ENCODE measurements around the gene MIA2. TPM values are rescaled to one million over a fixed set of nuclear protein-coding genes. Genes with fewer than 3 reads are reported as not detected.
"Not testable (repeated sequence)": the region's sequence is repeated elsewhere in the genome, so short reads cannot be mapped to it uniquely, and the experiment has no call there.

The MIA2 gene
- total and polyA plus RNA-seq, 4 donors = 24.9 to 32.2 (median 28.3) TPM

DNA sequence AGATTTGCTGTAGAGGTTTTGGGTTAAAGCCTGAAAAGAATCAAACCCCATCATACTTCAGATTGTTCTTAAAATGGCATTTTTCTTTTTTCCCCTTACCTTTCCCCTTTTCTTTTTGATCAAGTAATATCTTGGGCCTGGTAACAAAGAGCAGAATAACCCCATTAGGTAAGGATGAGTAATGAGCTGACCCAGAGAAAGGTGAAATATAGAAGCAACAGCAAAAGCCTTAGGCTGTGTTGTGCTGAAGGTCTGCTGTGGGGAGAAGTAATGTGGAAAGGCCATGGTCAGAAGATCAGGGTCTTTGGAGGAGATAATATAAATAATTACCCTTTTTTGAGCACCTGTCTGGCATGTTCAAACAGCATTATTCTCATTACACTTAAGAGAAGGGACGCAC is 42.3 kb downstream of the MIA2 start:
- ATAC-seq (ENCODE audit: insufficient read depth, low FRiP score) (no peak), DNase-seq (no peak)
- 97 to 100% methylated on average over 1 of the region's 1 CpG for WGBS, 2 donors
- TF ChIP-seq, protein P1, sequence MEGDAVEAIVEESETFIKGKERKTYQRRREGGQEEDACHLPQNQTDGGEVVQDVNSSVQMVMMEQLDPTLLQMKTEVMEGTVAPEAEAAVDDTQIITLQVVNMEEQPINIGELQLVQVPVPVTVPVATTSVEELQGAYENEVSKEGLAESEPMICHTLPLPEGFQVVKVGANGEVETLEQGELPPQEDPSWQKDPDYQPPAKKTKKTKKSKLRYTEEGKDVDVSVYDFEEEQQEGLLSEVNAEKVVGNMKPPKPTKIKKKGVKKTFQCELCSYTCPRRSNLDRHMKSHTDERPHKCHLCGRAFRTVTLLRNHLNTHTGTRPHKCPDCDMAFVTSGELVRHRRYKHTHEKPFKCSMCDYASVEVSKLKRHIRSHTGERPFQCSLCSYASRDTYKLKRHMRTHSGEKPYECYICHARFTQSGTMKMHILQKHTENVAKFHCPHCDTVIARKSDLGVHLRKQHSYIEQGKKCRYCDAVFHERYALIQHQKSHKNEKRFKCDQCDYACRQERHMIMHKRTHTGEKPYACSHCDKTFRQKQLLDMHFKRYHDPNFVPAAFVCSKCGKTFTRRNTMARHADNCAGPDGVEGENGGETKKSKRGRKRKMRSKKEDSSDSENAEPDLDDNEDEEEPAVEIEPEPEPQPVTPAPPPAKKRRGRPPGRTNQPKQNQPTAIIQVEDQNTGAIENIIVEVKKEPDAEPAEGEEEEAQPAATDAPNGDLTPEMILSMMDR (IDR thresholded peaks at IDR 0.05; ENCODE audit: control extremely low read depth, extremely low read depth) = no peak
- Histone ChIP-seq H3K9me3 (ENCODE audit: control insufficient read depth in 4 of 4, insufficient read depth in 3 of 4, low read length in 3 of 4) (peaks cover 0 to 2% (median 0%) of the 10 kb centered on the region in 4 donors), H3K4me3 (no peak overlapping the region), H3K36me3 (ENCODE audit: control insufficient read depth in 4 of 4, insufficient read depth in 4 of 4, low read length in 4 of 4) (peaks cover 1 to 6% (median 3%) of the 10 kb centered on the region in 4 donors), H3K9ac (ENCODE audit: insufficient read depth in 1 of 2, low read length in 2 of 2) (no peak overlapping the region), H3K27ac (ENCODE audit: low read depth in 1 of 2, low read length in 1 of 2) (no peak overlapping the region), H3K27me3 (ENCODE audit: control insufficient read depth in 3 of 3, insufficient read depth in 3 of 3, low read length in 2 of 3) (no peaks in the 10 kb centered on the region), H3K4me1 (ENCODE audit: control insufficient read depth in 5 of 5, insufficient read depth in 5 of 5, low read length in 5 of 5) (peaks cover 0 to 3% (median 0%) of the 10 kb centered on the region in 5 donors)

- Histone ChIP-seq H3K9me3 (ENCODE audit: control insufficient read depth in 4 of 4, insufficient read depth in 3 of 4, low read length in 3 of 4) (peaks cover 0 to 2% (median 0%) of the 10 kb centered on the region in 4 donors), H3K4me3 (no peak overlapping the region), H3K27me3 (ENCODE audit: control insufficient read depth in 3 of 3, insufficient read depth in 3 of 3, low read length in 2 of 3) (no peaks in the 10 kb centered on the region), H3K9ac (ENCODE audit: insufficient read depth in 1 of 2, low read length in 2 of 2) (no peak overlapping the region), H3K4me1 (ENCODE audit: control insufficient read depth in 5 of 5, insufficient read depth in 5 of 5, low read length in 5 of 5) (peaks cover 0 to 2% (median 0%) of the 10 kb centered on the region in 5 donors), H3K27ac (ENCODE audit: low read depth in 1 of 2, low read length in 1 of 2) (no peak overlapping the region), H3K36me3 (ENCODE audit: control insufficient read depth in 4 of 4, insufficient read depth in 4 of 4, low read length in 4 of 4) (peaks cover 1 to 6% (median 4%) of the 10 kb centered on the region in 4 donors)
- TF ChIP-seq, protein P1 (IDR thresholded peaks at IDR 0.05; ENCODE audit: control extremely low read depth, extremely low read depth) = no peak
- no peak for DNase-seq
- 93 to 94% methylated on average over 2 of the region's 2 CpGs for WGBS, 2 donors
- ATAC-seq (ENCODE audit: insufficient read depth, low FRiP score) = no peak
These were observed 42.9 kb downstream of the MIA2 start for GRCh38 chr14:39276579-39277114.

DNA sequence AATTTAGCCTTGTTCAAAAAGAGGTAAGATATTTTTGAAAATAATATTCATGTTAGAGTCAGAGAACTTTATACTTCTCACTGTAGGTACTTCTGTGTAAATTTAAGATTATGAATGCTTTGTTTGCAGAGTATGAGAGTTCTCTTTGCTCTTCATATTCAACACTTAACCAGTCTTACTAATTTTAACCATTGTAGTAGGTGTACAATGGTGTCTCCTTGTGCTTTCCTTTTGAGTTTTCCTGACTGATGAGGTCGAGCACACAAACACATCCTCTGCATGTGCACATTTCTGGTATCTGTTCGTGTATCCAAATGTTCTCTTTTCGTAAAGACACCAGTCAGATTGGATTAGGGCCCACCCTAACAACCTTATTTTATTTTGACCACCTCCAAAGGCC is 45.8 kb downstream of the MIA2 start:
- 81 to 92% methylated on average over 3 of the region's 3 CpGs for WGBS, 2 donors
- Histone ChIP-seq H3K4me3 (no peak overlapping the region), H3K27me3 (ENCODE audit: control insufficient read depth in 3 of 3, insufficient read depth in 3 of 3, low read length in 2 of 3) (no peaks in the 10 kb centered on the region), H3K4me1 (ENCODE audit: control insufficient read depth in 5 of 5, insufficient read depth in 5 of 5, low read length in 5 of 5) (no peaks in the 10 kb centered on the region), H3K27ac (ENCODE audit: low read depth in 1 of 2, low read length in 1 of 2) (no peak overlapping the region), H3K9ac (ENCODE audit: insufficient read depth in 1 of 2, low read length in 2 of 2) (no peak overlapping the region), H3K9me3 (ENCODE audit: control insufficient read depth in 4 of 4, insufficient read depth in 3 of 4, low read length in 3 of 4) (no peaks in the 10 kb centered on the region), H3K36me3 (ENCODE audit: control insufficient read depth in 4 of 4, insufficient read depth in 4 of 4, low read length in 4 of 4) (peaks cover 3 to 10% (median 7%) of the 10 kb centered on the region in 4 donors)
- ATAC-seq (ENCODE audit: insufficient read depth, low FRiP score) (no peak), DNase-seq (no peak)
- TF ChIP-seq, protein P1 (IDR thresholded peaks at IDR 0.05; ENCODE audit: control extremely low read depth, extremely low read depth) = no peak

- H3K4me1 ChIP-seq (ENCODE audit: control insufficient read depth in 5 of 5, insufficient read depth in 5 of 5, low read length in 5 of 5); H3K4me3 ChIP-seq; ATAC-seq (ENCODE audit: insufficient read depth, low FRiP score); H3K9me3 ChIP-seq (ENCODE audit: control insufficient read depth in 4 of 4, insufficient read depth in 3 of 4, low read length in 3 of 4); DNase-seq; H3K27ac ChIP-seq (ENCODE audit: low read depth in 1 of 2, low read length in 1 of 2); H3K27me3 ChIP-seq (ENCODE audit: control insufficient read depth in 3 of 3, insufficient read depth in 3 of 3, low read length in 2 of 3); H3K9ac ChIP-seq (ENCODE audit: insufficient read depth in 1 of 2, low read length in 2 of 2): not testable (repeated sequence)
- WGBS, 2 donors = 97 to 100% methylated on average over 3 of the region's 3 CpGs
- peaks cover 3 to 10% (median 7%) of the 10 kb centered on the region in 4 donors for H3K36me3 ChIP-seq (ENCODE audit: control insufficient read depth in 4 of 4, insufficient read depth in 4 of 4, low read length in 4 of 4)
These were observed 47.0 kb downstream of the MIA2 start for GRCh38 chr14:39280678-39281077.

Measured in lung (tissue), 12 donors.